HG02763 (cell line): ENCODE measurements around the gene CHCHD1.
"Not testable (repeated sequence)": the region's sequence is repeated elsewhere in the genome, so short reads cannot be mapped to it uniquely, and the experiment has no call there.

Experiments
- ATAC-seq: cut with Tn5 transposase; IDR thresholded peaks from one replicate; pipeline ENCODE4 v1.9.1; 2021; ENCODE audit warnings: mild to moderate bottlenecking, moderate library complexity; ENCODE audit not compliant: unreplicated experiment

CHCHD1 gene

GRCh38 chr10:73790886-73791625 is 9.2 kb downstream of the CHCHD1 start:
- no peak for ATAC-seq

DNA sequence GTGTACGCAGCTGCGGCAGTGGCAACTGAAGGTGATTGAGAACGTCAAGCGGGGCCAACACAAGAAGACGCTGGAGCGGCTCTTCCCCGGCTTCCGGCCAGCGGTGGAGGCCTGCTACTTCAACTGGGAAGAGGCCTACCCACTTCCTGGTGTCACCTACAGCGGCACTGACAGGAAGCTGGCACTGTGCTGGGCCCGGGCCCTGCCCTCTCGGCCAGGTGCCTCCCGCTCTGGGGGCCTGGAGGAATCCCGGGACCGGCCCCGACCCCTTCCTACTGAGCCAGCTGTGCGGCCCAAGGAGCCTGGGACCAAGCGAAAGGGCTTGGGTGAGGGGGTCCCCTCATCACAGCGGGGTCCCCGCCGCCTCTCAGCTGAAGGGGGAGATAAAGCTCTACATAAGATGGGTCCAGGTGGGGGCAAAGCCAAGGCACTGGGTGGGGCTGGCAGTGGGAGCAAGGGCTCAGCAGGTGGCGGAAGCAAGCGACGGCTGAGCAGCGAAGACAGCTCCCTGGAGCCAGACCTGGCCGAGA is 10.1 kb downstream of the CHCHD1 start:
- ATAC-seq: no peak

DNA sequence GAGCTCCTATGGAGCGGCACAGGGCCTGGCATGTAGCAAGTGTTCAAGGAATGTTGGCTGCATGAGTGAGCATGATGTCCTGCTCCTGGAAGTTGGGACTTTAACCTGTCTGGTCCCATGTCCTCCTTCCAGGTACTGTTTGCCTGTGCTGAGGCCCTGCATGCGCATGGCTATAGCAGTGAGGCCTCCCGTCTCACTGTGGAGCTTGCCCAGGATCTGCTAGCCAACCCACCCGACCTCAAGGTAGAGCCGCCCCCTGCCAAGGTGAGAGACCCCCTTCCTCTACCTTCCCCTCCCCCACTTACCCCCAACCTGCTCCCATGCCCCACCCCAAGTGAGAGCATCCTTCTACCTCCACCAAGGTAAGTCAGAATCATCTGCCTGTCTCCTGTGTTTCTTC is 11.6 kb downstream of the CHCHD1 start:
- ATAC-seq: no peak

DNA sequence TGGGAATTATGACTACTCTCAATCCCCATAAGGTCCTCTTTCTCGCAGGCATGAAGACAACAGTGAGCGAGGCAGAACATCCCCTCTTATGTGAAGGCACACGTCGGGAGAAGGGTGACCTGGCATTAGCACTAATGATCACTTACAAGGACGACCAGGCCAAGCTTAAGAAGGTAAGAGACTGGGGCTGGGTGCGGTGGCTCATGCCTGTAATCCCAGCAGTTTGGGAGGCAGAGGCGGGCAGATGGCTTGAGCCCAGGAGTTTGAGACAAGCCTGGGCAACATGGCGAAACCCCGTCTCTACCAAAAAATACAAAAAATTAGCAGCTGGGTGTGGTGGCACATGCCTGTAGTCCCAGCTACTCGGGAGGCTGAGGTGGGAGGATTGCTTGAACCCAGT is 13.6 kb downstream of the CHCHD1 start:
- not testable (repeated sequence) for ATAC-seq

- ATAC-seq: not testable (repeated sequence)
Observed at GRCh38 chr10:73796035-73796434, 14.2 kb downstream of the CHCHD1 start.

GRCh38 chr10:73796766-73797165 is 14.9 kb downstream of the CHCHD1 start:
- no peak for ATAC-seq

GRCh38 chr10:73797324-73798025 is 15.6 kb downstream of the CHCHD1 start:
- ATAC-seq: no peak

- ATAC-seq: no peak
Observed at GRCh38 chr10:73798087-73798486, 16.2 kb downstream of the CHCHD1 start.

DNA sequence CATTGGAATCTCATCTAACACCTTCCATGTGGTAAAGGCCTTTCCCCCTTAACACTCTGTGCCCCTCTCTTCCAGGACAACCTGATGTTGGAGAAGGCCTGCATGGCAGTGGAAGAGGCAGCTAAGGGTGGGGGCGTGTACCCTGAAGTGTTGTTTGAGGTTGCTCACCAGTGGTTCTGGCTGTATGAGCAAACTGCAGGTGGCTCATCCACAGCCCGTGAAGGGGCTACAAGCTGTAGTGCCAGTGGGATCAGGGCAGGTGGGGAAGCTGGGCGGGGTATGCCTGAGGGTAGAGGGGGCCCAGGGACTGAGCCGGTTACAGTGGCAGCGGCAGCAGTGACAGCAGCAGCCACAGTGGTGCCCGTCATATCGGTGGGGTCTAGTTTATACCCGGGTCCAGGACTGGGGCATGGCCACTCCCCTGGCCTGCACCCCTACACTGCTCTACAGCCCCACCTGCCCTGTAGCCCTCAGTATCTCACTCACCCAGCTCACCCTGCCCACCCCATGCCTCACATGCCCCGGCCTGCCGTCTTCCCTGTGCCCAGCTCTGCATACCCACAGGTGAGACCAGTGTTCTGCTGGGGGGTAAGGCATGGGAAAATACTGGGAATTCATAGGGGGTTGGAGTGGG is 17.2 kb downstream of the CHCHD1 start:
- no peak for ATAC-seq

GRCh38 chr10:73799899-73800559 is 18.2 kb downstream of the CHCHD1 start:
- no peak for ATAC-seq

GRCh38 chr10:73800560-73801252 is 18.9 kb downstream of the CHCHD1 start:
- ATAC-seq: no peak

- ATAC-seq: no peak
Observed at GRCh38 chr10:73801253-73801590, 19.4 kb downstream of the CHCHD1 start.

DNA sequence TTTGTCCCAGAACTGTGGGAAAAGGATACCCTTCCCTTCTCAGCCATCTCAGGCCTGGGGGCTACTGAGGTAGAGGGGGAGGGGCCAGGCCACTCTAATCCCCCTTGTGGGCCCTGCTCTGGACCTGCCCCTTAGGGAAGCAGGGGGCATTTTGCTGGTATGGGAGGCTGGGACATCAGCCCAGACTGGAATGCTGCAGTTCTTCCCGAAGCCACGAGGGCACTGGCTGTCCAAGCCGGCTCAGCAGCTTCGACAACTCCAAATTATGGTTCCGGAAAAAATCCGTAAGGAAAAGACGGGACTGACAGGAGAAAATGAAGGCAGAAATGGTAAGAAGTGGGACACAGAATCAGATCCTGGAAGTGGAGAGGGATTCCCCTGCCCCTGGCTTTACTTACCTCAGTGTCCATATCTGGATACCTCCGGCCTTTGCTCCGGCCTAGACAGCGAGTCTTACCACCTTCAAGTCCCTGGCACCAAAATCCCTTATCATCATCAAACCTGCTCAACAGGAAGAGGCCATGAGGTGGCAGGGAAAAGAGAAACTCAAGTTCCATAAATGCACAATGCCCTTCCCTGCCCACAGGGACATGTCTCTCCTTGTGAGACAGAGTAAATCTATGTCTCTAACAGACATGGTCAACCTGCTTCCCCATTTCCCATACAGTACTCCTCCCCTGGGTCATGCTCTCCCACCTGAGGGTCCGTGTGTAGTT is 20.6 kb downstream of the CHCHD1 start:
- ATAC-seq: no peak

DNA sequence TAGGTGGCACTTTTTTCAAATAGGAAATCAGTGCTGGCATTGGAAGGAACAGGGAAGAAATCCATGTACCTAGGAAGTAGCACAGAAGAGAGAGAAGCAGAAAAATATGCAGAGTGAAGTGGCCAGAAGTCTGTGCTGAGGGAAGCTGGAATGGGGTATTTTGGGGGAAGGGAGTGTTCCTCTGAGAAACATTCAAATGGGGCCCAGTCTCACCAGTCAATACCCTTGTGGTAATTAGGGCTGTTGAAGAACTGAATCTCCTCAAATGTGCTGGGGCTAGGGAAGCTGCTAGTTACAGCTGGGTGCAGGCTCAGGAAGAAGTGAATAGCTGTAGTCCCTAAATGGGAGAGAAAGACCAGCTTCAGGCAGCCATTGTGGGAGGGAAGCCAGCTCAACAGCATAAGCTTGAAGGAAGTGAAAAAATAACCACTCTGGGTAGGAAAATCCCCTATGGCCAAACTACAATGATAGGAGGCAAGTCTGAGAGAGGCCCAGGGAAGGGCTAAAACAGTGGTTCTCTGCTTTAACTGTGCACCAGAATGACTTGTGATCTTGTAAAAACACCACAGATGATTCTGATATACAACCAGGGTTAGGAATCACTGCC is 21.9 kb downstream of the CHCHD1 start:
- no peak for ATAC-seq

GRCh38 chr10:73806176-73806950 is 24.5 kb downstream of the CHCHD1 start:
- ATAC-seq: no peak

GRCh38 chr10:73807471-73807870 is 25.6 kb downstream of the CHCHD1 start:
- ATAC-seq: no peak

DNA sequence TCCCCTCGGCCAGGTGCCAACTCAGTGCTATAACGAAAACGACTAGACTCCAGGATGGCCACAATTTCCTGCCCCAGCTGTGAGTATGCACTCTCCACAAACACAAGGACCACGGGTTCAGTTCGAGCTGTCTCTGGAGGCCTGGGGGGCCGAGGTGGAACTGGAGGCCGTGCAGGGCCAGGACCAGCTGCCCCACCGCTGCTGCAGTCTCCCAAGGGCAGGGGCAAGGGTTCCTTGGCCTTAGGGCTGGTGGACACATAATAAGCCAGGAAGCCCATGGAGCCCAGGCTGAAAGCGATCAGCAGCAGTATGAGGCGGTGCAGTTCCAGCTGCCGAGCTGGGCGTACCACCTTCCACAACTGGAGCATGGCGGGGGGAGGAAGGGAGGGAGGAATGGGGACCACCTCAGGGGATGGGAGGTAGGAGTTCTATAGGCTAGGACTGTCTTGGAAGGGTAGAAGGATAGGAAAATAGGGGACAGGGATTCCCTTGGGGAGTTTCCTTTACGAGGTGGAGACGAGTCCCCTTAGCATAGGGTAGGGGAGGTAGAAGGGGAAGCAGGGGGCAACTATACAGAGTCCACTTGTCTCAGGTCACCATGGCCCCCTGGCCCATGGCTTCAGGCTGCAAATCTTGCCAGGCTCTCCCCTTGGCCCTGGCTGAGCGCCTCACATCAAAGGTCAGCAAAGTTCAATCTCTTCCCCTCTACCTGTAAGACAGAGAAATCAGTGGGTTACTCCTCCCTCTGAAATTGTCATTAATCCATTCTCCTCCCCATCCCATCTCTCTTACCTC is 26.4 kb downstream of the CHCHD1 start:
- no peak for ATAC-seq
